ENCODE measurements around the gene ABCA9. TPM values are rescaled to one million over a fixed set of nuclear protein-coding genes. Genes with fewer than 3 reads are reported as not detected.

The ABCA9 gene
- total RNA-seq, 1 donor from 2014 or later, result 0.26 TPM

DNA sequence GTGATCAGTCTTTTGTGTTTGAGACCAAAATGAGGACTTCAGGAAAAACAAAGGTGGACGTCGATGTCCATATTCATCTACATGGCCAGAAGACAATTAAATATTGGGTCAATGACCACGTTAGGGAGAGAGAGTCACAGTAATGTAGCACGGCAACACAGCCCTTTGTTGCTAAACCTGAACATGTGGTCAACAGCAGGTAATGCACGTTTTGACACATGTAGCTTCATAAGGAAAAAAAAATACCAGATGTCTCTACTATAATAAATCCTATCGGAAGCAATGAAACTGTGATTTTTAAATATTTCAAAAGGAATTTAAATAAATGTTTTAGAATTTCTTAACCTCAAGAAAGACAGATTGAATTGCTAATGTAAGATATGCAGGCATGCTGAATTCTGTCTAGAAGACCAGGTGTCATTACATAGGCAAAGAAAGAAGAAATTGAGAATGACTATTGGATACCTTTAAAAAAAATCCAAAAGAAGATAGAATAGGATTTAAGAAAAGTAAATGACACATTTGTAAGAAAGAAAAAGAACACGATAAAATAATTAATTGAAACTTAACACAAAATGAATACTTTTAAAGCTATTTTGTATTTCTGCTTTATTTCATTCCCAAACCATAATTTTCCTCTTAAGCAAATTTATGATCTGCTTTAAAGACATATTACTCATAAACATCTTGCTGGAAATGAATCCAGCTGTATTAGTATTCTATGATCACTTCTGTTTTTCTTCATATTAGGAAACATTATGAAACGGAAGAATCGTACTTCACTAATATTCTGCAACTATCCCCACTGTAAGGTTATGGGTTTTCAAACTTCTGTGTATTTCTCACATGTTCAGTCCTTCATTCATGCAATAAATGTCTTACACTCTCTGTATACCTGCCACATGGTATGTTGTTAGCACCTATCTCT, 135.7 kb downstream of the ABCA9 start:
- TF ChIP-seq, protein P1, sequence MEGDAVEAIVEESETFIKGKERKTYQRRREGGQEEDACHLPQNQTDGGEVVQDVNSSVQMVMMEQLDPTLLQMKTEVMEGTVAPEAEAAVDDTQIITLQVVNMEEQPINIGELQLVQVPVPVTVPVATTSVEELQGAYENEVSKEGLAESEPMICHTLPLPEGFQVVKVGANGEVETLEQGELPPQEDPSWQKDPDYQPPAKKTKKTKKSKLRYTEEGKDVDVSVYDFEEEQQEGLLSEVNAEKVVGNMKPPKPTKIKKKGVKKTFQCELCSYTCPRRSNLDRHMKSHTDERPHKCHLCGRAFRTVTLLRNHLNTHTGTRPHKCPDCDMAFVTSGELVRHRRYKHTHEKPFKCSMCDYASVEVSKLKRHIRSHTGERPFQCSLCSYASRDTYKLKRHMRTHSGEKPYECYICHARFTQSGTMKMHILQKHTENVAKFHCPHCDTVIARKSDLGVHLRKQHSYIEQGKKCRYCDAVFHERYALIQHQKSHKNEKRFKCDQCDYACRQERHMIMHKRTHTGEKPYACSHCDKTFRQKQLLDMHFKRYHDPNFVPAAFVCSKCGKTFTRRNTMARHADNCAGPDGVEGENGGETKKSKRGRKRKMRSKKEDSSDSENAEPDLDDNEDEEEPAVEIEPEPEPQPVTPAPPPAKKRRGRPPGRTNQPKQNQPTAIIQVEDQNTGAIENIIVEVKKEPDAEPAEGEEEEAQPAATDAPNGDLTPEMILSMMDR (IDR thresholded peaks at IDR 0.05; ENCODE audit: insufficient read depth, low read length, severe bottlenecking), result no peak
- no peaks in the 10 kb centered on the region for H3K36me3 ChIP-seq (ENCODE audit: control insufficient read depth, insufficient read depth, low read length)
- H3K4me3 ChIP-seq (ENCODE audit: low read depth, low read length), result no peak overlapping the region
- no peak for FAIRE-seq
- H3K27me3 ChIP-seq (ENCODE audit: control insufficient read depth, insufficient read depth, low read length), result no peaks in the 10 kb centered on the region
- no peak for DNase-seq (ENCODE audit: low read depth)

Other genes starting within 250 kb of the ABCA9 start
- under 0.01 and 0.13 TPM in 2 replicates for gene ABCA8, start 105.5 kb downstream of the ABCA9 start, total RNA-seq
- 0.26 and 0.38 TPM in 2 replicates for gene ABCA6, start 81.0 kb upstream of the ABCA9 start, total RNA-seq
- 0.79 and 1.3 TPM in 2 replicates for gene ABCA10, start 167.9 kb upstream of the ABCA9 start, total RNA-seq

All from bronchial epithelial cell (primary cell).